ENCODE results near the gene CCL17. TPM values are rescaled to one million over a fixed set of nuclear protein-coding genes. Genes with fewer than 3 reads are reported as not detected.

The CCL17 gene
- total and polyA plus RNA-seq, 7 donors = 0.20 TPM; not detected in 6

DNA sequence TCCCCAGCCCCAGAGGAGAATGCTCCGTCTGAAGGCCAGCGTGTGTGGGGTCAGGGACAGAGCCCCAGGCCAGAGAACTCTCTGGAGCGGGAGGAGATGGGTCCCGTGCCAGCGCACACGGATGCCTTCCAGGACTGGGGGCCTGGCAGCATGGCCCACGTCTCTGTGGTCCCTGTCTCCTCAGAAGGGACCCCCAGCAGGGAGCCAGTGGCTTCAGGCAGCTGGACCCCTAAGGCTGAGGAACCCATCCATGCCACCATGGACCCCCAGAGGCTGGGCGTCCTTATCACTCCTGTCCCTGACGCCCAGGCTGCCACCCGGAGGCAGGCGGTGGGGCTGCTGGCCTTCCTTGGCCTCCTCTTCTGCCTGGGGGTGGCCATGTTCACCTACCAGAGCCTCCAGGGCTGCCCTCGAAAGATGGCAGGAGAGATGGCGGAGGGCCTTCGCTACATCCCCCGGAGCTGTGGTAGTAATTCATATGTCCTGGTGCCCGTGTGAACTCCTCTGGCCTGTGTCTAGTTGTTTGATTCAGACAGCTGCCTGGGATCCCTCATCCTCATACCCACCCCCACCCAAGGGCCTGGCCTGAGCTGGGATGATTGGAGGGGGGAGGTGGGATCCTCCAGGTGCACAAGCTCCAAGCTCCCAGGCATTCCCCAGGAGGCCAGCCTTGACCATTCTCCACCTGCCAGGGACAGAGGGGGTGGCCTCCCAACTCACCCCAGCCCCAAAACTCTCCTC, 21.9 kb upstream of the CCL17 start:
- intact Hi-C loops (cut with DNase I) = no loop called here
- DNase-seq = no peak
- Histone ChIP-seq H3K27me3 (ENCODE audit: insufficient read depth in 3 of 3, low read length in 2 of 3) (no peaks in the 10 kb centered on the region), H3K4me3 (no peak overlapping the region), H3K27ac (no peak overlapping the region), H3K4me1 (no peaks in the 10 kb centered on the region), H3K36me3 (ENCODE audit: insufficient read depth in 1 of 2, low read depth in 1 of 2) (no peaks in the 10 kb centered on the region), H3K9me3 (no peaks in the 10 kb centered on the region)
- 88 to 94% (median 90%) methylated on average over 14 to 16 of the region's 16 CpGs for WGBS, 3 donors
- TF ChIP-seq, protein P1, sequence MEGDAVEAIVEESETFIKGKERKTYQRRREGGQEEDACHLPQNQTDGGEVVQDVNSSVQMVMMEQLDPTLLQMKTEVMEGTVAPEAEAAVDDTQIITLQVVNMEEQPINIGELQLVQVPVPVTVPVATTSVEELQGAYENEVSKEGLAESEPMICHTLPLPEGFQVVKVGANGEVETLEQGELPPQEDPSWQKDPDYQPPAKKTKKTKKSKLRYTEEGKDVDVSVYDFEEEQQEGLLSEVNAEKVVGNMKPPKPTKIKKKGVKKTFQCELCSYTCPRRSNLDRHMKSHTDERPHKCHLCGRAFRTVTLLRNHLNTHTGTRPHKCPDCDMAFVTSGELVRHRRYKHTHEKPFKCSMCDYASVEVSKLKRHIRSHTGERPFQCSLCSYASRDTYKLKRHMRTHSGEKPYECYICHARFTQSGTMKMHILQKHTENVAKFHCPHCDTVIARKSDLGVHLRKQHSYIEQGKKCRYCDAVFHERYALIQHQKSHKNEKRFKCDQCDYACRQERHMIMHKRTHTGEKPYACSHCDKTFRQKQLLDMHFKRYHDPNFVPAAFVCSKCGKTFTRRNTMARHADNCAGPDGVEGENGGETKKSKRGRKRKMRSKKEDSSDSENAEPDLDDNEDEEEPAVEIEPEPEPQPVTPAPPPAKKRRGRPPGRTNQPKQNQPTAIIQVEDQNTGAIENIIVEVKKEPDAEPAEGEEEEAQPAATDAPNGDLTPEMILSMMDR (IDR thresholded peaks at IDR 0.05) = no peak
- no peak for ATAC-seq

DNA sequence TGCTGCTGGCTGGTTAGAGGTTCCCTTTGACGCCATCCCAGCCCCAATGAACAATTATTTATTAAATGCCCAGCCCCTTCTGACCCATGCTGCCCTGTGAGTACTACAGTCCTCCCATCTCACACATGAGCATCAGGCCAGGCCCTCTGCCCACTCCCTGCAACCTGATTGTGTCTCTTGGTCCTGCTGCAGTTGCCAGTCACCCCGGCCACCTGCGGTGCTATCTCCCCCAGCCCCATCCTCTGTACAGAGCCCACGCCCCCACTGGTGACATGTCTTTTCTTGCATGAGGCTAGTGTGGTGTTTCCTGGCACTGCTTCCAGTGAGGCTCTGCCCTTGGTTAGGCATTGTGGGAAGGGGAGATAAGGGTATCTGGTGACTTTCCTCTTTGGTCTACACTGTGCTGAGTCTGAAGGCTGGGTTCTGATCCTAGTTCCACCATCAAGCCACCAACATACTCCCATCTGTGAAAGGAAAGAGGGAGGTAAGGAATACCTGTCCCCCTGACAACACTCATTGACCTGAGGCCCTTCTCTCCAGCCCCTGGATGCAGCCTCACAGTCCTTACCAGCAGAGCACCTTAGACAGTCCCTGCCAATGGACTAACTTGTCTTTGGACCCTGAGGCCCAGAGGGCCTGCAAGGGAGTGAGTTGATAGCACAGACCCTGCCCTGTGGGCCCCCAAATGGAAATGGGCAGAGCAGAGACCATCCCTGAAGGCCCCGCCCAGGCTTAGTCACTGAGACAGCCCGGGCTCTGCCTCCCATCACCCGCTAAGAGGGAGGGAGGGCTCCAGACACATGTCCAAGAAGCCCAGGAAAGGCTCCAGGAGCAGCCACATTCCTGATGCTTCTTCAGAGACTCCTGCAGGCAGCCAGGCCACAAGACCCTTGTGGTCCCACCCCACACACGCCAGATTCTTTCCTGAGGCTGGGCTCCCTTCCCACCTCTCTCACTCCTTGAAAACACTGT, 21.0 kb upstream of the CCL17 start:
- no peaks in the 10 kb centered on the region for H3K4me1 ChIP-seq
- DNase-seq = peak in 1 of 2 donors; percentile 23
- no peak overlapping the region for H3K4me3 ChIP-seq
- 77 to 82% (median 78%) methylated on average over 6 to 8 of the region's 8 CpGs for WGBS, 3 donors
- TF ChIP-seq, protein P1 (IDR thresholded peaks at IDR 0.05) = no peak
- no peak for ATAC-seq
- no peaks in the 10 kb centered on the region for H3K9me3 ChIP-seq
- intact Hi-C loops (cut with DNase I) = no loop called here
- H3K27me3 ChIP-seq (ENCODE audit: insufficient read depth in 3 of 3, low read length in 2 of 3) = no peaks in the 10 kb centered on the region
- H3K36me3 ChIP-seq (ENCODE audit: insufficient read depth in 1 of 2, low read depth in 1 of 2) = no peaks in the 10 kb centered on the region
- H3K27ac ChIP-seq = no peak overlapping the region

DNA sequence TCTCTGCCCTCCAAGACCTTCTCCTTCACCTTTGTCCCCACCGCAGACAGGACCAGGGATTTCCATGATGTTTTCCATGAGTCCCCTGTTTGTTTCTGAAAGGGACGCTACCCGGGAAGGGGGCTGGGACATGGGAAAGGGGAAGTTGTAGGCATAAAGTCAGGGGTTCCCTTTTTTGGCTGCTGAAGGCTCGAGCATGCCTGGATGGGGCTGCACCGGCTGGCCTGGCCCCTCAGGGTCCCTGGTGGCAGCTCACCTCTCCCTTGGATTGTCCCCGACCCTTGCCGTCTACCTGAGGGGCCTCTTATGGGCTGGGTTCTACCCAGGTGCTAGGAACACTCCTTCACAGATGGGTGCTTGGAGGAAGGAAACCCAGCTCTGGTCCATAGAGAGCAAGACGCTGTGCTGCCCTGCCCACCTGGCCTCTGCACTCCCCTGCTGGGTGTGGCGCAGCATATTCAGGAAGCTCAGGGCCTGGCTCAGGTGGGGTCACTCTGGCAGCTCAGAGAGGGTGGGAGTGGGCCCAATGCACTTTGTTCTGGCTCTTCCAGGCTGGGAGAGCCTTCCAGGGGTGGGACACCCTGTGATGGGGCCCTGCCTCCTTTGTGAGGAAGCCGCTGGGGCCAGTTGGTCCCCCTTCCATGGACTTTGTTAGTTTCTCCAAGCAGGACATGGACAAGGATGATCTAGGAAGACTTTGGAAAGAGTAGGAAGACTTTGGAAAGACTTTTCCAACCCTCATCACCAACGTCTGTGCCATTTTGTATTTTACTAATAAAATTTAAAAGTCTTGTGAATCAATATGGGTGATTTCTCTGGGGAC, 20.1 kb upstream of the CCL17 start:
- no peak for ATAC-seq
- Histone ChIP-seq H3K27ac (no peak overlapping the region), H3K27me3 (ENCODE audit: insufficient read depth in 3 of 3, low read length in 2 of 3) (no peaks in the 10 kb centered on the region), H3K4me1 (no peaks in the 10 kb centered on the region), H3K4me3 (no peak overlapping the region), H3K9me3 (no peaks in the 10 kb centered on the region), H3K36me3 (ENCODE audit: insufficient read depth in 1 of 2, low read depth in 1 of 2) (no peaks in the 10 kb centered on the region)
- WGBS, 3 donors = 69 to 75% (median 72%) methylated on average over 11 of the region's 11 CpGs
- intact Hi-C loops (cut with DNase I) = no loop called here
- DNase-seq = no peak
- TF ChIP-seq, protein P1 (IDR thresholded peaks at IDR 0.05) = no peak

DNA sequence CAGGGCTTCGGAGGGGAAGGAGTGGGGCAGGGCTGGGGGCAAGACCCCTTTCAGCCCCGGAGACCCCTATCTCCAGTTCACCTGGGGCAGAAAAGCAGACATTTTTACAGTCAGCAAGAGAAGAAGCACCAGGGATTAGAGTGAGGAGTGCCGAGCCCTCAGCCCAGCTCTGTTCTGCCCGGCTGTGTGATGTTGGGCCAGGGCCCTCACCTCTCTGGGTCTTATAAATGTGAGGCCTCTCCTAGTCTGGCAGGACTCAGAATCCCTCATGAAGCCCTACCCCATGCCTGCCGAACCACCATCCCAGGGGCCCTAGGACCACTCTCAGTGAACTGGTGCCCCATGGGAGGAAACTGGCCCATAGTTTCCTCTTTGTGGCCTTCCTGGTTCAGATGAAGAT, 19.5 kb upstream of the CCL17 start:
- no peak for DNase-seq
- H3K4me1 ChIP-seq = no peaks in the 10 kb centered on the region
- H3K27ac ChIP-seq = no peak overlapping the region
- WGBS, 3 donors = 82 to 89% (median 86%) methylated on average over 5 of the region's 5 CpGs
- ATAC-seq = no peak
- intact Hi-C loops (cut with DNase I) = no loop called here
- H3K9me3 ChIP-seq = no peaks in the 10 kb centered on the region
- no peak overlapping the region for H3K4me3 ChIP-seq
- TF ChIP-seq, protein P1 (IDR thresholded peaks at IDR 0.05) = no peak
- no peaks in the 10 kb centered on the region for H3K27me3 ChIP-seq (ENCODE audit: insufficient read depth in 3 of 3, low read length in 2 of 3)
- H3K36me3 ChIP-seq (ENCODE audit: insufficient read depth in 1 of 2, low read depth in 1 of 2) = no peaks in the 10 kb centered on the region

All from psoas muscle (tissue), 8 donors.